Liver (tissue), 9 donors: ENCODE results near the gene ADAMTS2. TPM values are rescaled to one million over a fixed set of nuclear protein-coding genes. Genes with fewer than 3 reads are reported as not detected.

Experiments used
- DNase-seq: peaks from one replicate; pipeline ENCODE4 v3.0.0-alpha.2; 2017; ENCODE audit warnings: low spot score
- H3K27ac ChIP-seq, 2 donors: one replicate each; pipeline ENCODE4 v1.7.0; 2013; ENCODE audit warnings: inconsistent platforms in 2 of 2, low read length in 2 of 2, control low read depth in 1 of 2, low read depth in 1 of 2, mild to moderate bottlenecking in 1 of 2
- H3K27me3 ChIP-seq, 4 donors: one replicate each; pipeline versions ENCODE4 v1.6.1 to v1.7.0; 2013; ENCODE audit warnings: low read length in 3 of 4, inconsistent platforms in 1 of 4, mild to moderate bottlenecking in 1 of 4, moderate library complexity in 1 of 4; ENCODE audit not compliant: control insufficient read depth in 4 of 4, insufficient read depth in 4 of 4
- H3K36me3 ChIP-seq, 4 donors: one replicate each; pipeline versions ENCODE4 v1.6.1 to v1.7.0; 2013; ENCODE audit warnings: low read length in 3 of 4, mild to moderate bottlenecking in 3 of 4, low read depth in 1 of 4, moderate library complexity in 1 of 4; ENCODE audit not compliant: control insufficient read depth in 4 of 4, insufficient read depth in 3 of 4
- H3K4me1 ChIP-seq, 4 donors: one replicate each; pipeline versions ENCODE4 v1.6.1 to v1.7.0; 2013; ENCODE audit warnings: low read length in 3 of 4, mild to moderate bottlenecking in 3 of 4, moderate library complexity in 1 of 4; ENCODE audit not compliant: control insufficient read depth in 4 of 4, insufficient read depth in 4 of 4
- H3K4me3 ChIP-seq, 3 donors: one replicate each; pipeline versions ENCODE4 v1.6.1 to v1.7.0; 2013; ENCODE audit warnings: low read length in 3 of 3, control low read depth in 1 of 3, low read depth in 1 of 3, mild to moderate bottlenecking in 1 of 3
- H3K9ac ChIP-seq, 2 donors: one replicate each; pipeline ENCODE4 v1.7.0; 2013; ENCODE audit warnings: low read length in 2 of 2, mild to moderate bottlenecking in 2 of 2, moderate library complexity in 2 of 2, control low read depth in 1 of 2, low read depth in 1 of 2
- H3K9me3 ChIP-seq, 4 donors: one replicate each; pipeline versions ENCODE4 v1.6.1 to v1.7.0; 2013; ENCODE audit warnings: low read length in 3 of 4; ENCODE audit not compliant: control insufficient read depth in 4 of 4
- FOXA1 ChIP-seq: IDR thresholded peaks from 2 replicates; pipeline ENCODE4 v1.6.1; 2016; ENCODE audit warnings: antibody characterized with exemption
- FOXA2 ChIP-seq: IDR thresholded peaks from 2 replicates; pipeline ENCODE4 v1.6.1; 2016; ENCODE audit warnings: antibody characterized with exemption
- GABPA ChIP-seq, 2 donors: IDR thresholded peaks in 1 of 2; conservative IDR thresholded peaks in 1 of 2; 2 replicates each; pipeline ENCODE4 v1.6.1; 2016; ENCODE audit warnings: antibody characterized with exemption in 2 of 2, mild to moderate bottlenecking in 1 of 2, moderate library complexity in 1 of 2
- HNF4G ChIP-seq: IDR thresholded peaks from 2 replicates; pipeline ENCODE4 v1.6.1; 2016; ENCODE audit warnings: antibody characterized with exemption
- NR2F2 ChIP-seq: IDR thresholded peaks from 2 replicates; pipeline ENCODE4 v1.6.1; 2016; ENCODE audit warnings: antibody characterized with exemption
- RAD21 ChIP-seq, 2 donors: IDR thresholded peaks; 2 replicates each; pipeline ENCODE4 v1.6.1; 2016; ENCODE audit warnings: antibody characterized with exemption in 2 of 2, mild to moderate bottlenecking in 2 of 2
- RXRA ChIP-seq, 2 donors: IDR thresholded peaks; 2 replicates each; pipeline ENCODE4 v1.6.1; 2017 to 2018; ENCODE audit warnings: antibody characterized with exemption in 2 of 2, mild to moderate bottlenecking in 1 of 2
- SP1 ChIP-seq: IDR thresholded peaks from 2 replicates; pipeline ENCODE4 v1.6.1; 2018; ENCODE audit warnings: antibody characterized with exemption, mild to moderate bottlenecking
- TAF1 ChIP-seq: conservative IDR thresholded peaks from 2 replicates; pipeline ENCODE4 v1.6.1; 2016; ENCODE audit warnings: antibody characterized with exemption, mild to moderate bottlenecking
- YY1 ChIP-seq: IDR thresholded peaks from 2 replicates; pipeline ENCODE4 v1.6.1; 2016; ENCODE audit warnings: antibody characterized with exemption, mild to moderate bottlenecking
- WGBS: extraction: QIAGEN DNeasy Blood & Tissue Kit; methylation state at CpG from one replicate; pipeline ENCODE4 v1.1.7; 2013; 5-methylcytosine and 5-hydroxymethylcytosine counted together
- polyA plus RNA-seq, 2 donors: library from polyadenylated mRNA; stranded (reverse) in 1 of 2; unstranded in 1 of 2; fragments of 200-250 nt in 1 of 2; fragments of >200 nt in 1 of 2; fragmentation: Nextera tagmentation in 1 of 2; extraction: Ambion mirVana in 1 of 2; gene quantifications; one replicate each; pipeline versions ENCODE4 v1.2.1 to v1.2.3, GENCODE V29; 2013 to 2015
- total RNA-seq, 2 donors: library from RNA; depleted of rRNA; stranded (reverse); fragments of >200 nt; gene quantifications; one replicate each; pipeline ENCODE4 v1.2.3, GENCODE V29; 2014
- TF ChIP-seq, protein P1 (sequence below): IDR thresholded peaks from 2 replicates; pipeline ENCODE4 v1.6.1; 2016; ENCODE audit warnings: antibody characterized with exemption, mild to moderate bottlenecking
- TF ChIP-seq, protein P2 (sequence below): fragments of 150-350 bp; IDR thresholded peaks from 2 replicates; pipeline ENCODE4 v1.5.1; 2017; ENCODE audit warnings: improper control_type of control experiment, low read depth, low read length; ENCODE audit not compliant: missing input control
- TF ChIP-seq, protein P3 (sequence below): IDR thresholded peaks from 2 replicates; pipeline ENCODE4 v1.6.1; 2016; ENCODE audit warnings: antibody characterized with exemption
- donor health status: healthy.
- donor health status: healthy.
- donor health status: healthy.
- donor health status: healthy.
- donor health status: healthy.

ADAMTS2 gene
- total and polyA plus RNA-seq, 4 donors: 2.7 to 24.3 (median 12.0) TPM

DNA sequence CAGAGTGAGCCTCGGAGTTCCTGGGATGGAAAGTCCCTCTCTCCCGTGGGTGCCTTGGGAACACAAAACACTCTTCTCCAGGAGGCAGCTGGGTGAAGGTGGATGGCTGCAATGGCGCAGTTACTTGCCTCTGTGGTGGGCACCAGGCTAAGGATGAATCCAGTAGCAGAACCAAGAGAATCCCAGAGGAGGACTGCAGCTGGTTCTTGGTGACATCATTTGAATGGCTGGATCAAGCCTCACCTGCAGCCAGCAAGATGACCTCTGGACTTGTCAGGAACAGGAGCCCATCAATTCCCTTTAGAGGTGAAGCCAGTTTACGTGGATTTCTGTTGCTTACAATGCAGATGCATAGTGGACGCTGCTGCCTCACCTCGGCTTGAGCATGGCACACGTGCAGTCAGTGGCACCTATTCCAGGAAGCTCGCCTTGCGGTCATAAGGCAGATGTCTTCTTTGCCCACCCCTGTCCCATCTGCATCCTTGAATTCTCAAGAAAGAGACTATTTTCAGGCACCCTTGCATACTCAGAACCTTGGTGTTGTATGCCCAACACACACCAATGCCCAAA lies 34.1 kb upstream of the ADAMTS2 start:
- peak overlapping the region in 1 of 2 donors; percentile 18 for H3K27ac ChIP-seq
- no peaks in the 10 kb centered on the region for H3K27me3 ChIP-seq
- 82% methylated on average over 9 of the region's 9 CpGs for WGBS
- no peaks in the 10 kb centered on the region for H3K36me3 ChIP-seq
- no peak for TF ChIP-seq RXRA (IDR thresholded peaks at IDR 0.05)
- TF ChIP-seq, protein P1, sequence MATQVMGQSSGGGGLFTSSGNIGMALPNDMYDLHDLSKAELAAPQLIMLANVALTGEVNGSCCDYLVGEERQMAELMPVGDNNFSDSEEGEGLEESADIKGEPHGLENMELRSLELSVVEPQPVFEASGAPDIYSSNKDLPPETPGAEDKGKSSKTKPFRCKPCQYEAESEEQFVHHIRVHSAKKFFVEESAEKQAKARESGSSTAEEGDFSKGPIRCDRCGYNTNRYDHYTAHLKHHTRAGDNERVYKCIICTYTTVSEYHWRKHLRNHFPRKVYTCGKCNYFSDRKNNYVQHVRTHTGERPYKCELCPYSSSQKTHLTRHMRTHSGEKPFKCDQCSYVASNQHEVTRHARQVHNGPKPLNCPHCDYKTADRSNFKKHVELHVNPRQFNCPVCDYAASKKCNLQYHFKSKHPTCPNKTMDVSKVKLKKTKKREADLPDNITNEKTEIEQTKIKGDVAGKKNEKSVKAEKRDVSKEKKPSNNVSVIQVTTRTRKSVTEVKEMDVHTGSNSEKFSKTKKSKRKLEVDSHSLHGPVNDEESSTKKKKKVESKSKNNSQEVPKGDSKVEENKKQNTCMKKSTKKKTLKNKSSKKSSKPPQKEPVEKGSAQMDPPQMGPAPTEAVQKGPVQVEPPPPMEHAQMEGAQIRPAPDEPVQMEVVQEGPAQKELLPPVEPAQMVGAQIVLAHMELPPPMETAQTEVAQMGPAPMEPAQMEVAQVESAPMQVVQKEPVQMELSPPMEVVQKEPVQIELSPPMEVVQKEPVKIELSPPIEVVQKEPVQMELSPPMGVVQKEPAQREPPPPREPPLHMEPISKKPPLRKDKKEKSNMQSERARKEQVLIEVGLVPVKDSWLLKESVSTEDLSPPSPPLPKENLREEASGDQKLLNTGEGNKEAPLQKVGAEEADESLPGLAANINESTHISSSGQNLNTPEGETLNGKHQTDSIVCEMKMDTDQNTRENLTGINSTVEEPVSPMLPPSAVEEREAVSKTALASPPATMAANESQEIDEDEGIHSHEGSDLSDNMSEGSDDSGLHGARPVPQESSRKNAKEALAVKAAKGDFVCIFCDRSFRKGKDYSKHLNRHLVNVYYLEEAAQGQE: no peak
- H3K4me3 ChIP-seq: no peak overlapping the region
- H3K9ac ChIP-seq: no peak overlapping the region
- H3K4me1 ChIP-seq: no peaks in the 10 kb centered on the region
- H3K9me3 ChIP-seq: no peaks in the 10 kb centered on the region
- DNase-seq: peak; percentile 24

DNA sequence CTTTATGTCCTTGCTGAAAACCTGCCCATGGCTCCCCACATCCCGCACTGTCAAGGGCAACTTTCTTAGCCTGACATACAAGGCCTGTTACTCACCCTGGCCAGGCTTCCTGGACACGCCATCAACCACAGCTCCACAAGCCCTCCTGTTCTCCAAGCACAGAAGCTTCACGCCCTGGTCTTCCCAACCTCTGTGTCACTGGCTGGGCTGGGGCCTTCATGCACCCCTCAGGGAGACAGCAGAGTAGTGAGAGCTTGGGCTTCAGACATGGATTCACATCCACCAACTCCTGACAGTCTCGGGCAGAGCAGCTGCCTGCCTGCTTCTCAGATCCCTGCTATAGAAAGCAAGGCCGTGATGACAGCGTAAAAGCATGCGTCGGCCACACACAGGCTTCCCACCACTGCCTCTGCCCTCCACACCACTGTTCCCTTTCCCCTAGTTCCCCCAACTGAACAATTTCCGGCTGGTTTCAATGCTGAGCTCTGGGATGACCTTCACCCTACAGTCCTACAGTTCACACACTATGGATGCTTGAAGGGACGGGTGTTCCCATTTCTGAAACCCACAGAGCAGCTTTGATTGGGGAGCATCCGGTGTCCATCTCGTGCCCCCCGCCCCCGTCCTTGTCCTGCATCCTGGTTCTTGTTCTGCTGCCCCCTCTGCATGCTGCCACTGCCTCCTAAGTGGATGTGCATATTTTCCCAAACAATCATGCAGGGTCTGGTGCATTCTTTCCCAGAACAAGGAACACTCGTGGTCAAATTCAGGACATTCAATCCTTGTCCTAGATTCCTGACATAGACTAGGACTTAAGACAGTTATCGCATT lies 33.4 kb upstream of the ADAMTS2 start:
- 69% methylated on average over 16 of the region's 16 CpGs for WGBS
- no peak overlapping the region for H3K4me3 ChIP-seq
- no peaks in the 10 kb centered on the region for H3K27me3 ChIP-seq
- peak overlapping the region; percentile 40 to 46 for H3K27ac ChIP-seq
- H3K9ac ChIP-seq: no peak overlapping the region
- no peaks in the 10 kb centered on the region for H3K9me3 ChIP-seq
- H3K36me3 ChIP-seq: no peaks in the 10 kb centered on the region
- peak; percentile 32 for DNase-seq
- H3K4me1 ChIP-seq: no peaks in the 10 kb centered on the region
- TF ChIP-seq RAD21 (IDR thresholded peaks at IDR 0.05): peak in 1 of 2 donors; percentile 24
- TF ChIP-seq SP1: no peak
- no peak for TF ChIP-seq FOXA1
- TF ChIP-seq, protein P2, sequence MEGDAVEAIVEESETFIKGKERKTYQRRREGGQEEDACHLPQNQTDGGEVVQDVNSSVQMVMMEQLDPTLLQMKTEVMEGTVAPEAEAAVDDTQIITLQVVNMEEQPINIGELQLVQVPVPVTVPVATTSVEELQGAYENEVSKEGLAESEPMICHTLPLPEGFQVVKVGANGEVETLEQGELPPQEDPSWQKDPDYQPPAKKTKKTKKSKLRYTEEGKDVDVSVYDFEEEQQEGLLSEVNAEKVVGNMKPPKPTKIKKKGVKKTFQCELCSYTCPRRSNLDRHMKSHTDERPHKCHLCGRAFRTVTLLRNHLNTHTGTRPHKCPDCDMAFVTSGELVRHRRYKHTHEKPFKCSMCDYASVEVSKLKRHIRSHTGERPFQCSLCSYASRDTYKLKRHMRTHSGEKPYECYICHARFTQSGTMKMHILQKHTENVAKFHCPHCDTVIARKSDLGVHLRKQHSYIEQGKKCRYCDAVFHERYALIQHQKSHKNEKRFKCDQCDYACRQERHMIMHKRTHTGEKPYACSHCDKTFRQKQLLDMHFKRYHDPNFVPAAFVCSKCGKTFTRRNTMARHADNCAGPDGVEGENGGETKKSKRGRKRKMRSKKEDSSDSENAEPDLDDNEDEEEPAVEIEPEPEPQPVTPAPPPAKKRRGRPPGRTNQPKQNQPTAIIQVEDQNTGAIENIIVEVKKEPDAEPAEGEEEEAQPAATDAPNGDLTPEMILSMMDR: no peak
- TF ChIP-seq YY1: no peak
- TF ChIP-seq, protein P1: peak; percentile 93
- TF ChIP-seq HNF4G: no peak
- TF ChIP-seq, protein P3, sequence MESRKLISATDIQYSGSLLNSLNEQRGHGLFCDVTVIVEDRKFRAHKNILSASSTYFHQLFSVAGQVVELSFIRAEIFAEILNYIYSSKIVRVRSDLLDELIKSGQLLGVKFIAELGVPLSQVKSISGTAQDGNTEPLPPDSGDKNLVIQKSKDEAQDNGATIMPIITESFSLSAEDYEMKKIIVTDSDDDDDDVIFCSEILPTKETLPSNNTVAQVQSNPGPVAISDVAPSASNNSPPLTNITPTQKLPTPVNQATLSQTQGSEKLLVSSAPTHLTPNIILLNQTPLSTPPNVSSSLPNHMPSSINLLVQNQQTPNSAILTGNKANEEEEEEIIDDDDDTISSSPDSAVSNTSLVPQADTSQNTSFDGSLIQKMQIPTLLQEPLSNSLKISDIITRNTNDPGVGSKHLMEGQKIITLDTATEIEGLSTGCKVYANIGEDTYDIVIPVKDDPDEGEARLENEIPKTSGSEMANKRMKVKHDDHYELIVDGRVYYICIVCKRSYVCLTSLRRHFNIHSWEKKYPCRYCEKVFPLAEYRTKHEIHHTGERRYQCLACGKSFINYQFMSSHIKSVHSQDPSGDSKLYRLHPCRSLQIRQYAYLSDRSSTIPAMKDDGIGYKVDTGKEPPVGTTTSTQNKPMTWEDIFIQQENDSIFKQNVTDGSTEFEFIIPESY: no peak
- no peak for TF ChIP-seq FOXA2
- TF ChIP-seq RXRA (IDR thresholded peaks at IDR 0.05): peak; percentile 43 to 53
- no peak for TF ChIP-seq GABPA (IDR thresholded peaks at IDR 0.05 in 1 of 2, conservative IDR thresholded peaks at IDR 0.05 in 1 of 2)
- TF ChIP-seq TAF1: no peak
- peak; percentile 90 for TF ChIP-seq NR2F2
